ENCODE data around the gene FRMD1. TPM values are rescaled to one million over a fixed set of nuclear protein-coding genes. Genes with fewer than 3 reads are reported as not detected.

The FRMD1 gene
- total RNA-seq (1 to 10 TPM in 1 of 4 donors, under 1 TPM in 3; 0.17 to 2.9 (median 0.29) TPM), polyA plus RNA-seq (under 1 TPM; 0.01 to 0.77 (median 0.14) TPM)
- long read RNA-seq, donor 1 = 0 reads
- long read RNA-seq, donor 2 = 0 reads

DNA sequence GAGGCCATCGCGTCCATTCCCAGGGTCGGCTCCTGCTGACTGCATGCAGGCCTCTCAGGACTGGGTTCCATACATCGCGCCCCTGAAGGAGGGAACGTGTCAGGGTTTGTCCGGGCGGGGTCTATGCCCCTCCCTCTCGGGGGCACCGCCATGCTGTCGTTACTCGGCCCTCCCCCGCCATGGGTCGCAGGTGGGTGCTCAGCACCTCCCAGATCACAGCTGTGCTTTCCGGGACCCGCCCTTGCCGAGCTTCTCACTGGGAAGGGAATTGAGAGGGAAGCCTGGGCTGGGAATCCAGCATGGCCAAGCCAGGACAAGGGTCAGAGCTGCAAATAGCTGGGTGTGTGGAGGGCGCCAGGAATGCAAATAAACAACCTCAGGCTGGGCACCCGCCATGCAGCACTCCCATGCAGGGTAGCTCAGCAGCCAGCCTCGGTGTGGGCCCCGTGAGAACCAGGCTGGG, at the start of gene FRMD1:
TSS of gene FRMD1 (minus strand) at position 270 of the 463 bp plus-strand sequence. CDS start at position 152, 118 bp downstream.
- peak; percentile 24 to 68 (median 61) for ATAC-seq
- DNase-seq = no peak
- Histone ChIP-seq H3K27me3 (ENCODE audit: insufficient read depth in 3 of 3, low read length in 2 of 3) (no peaks in the 10 kb centered on the region), H3K9me3 (no peaks in the 10 kb centered on the region), H3K27ac (no peak within 1 kb of the TSS), H3K4me1 (peaks cover 8% of the 10 kb centered on the region), H3K36me3 (ENCODE audit: insufficient read depth in 1 of 2, low read depth in 1 of 2) (no peaks in the 10 kb centered on the region), H3K4me3 (peak within 1 kb of the TSS; percentile 28)
- intact Hi-C loops (cut with DNase I) = no loop called here
- TF ChIP-seq, protein P1, sequence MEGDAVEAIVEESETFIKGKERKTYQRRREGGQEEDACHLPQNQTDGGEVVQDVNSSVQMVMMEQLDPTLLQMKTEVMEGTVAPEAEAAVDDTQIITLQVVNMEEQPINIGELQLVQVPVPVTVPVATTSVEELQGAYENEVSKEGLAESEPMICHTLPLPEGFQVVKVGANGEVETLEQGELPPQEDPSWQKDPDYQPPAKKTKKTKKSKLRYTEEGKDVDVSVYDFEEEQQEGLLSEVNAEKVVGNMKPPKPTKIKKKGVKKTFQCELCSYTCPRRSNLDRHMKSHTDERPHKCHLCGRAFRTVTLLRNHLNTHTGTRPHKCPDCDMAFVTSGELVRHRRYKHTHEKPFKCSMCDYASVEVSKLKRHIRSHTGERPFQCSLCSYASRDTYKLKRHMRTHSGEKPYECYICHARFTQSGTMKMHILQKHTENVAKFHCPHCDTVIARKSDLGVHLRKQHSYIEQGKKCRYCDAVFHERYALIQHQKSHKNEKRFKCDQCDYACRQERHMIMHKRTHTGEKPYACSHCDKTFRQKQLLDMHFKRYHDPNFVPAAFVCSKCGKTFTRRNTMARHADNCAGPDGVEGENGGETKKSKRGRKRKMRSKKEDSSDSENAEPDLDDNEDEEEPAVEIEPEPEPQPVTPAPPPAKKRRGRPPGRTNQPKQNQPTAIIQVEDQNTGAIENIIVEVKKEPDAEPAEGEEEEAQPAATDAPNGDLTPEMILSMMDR (IDR thresholded peaks at IDR 0.05) = no peak
- WGBS, 3 donors = 42 to 56% (median 54%) methylated on average over 21 of the region's 21 CpGs

DNA sequence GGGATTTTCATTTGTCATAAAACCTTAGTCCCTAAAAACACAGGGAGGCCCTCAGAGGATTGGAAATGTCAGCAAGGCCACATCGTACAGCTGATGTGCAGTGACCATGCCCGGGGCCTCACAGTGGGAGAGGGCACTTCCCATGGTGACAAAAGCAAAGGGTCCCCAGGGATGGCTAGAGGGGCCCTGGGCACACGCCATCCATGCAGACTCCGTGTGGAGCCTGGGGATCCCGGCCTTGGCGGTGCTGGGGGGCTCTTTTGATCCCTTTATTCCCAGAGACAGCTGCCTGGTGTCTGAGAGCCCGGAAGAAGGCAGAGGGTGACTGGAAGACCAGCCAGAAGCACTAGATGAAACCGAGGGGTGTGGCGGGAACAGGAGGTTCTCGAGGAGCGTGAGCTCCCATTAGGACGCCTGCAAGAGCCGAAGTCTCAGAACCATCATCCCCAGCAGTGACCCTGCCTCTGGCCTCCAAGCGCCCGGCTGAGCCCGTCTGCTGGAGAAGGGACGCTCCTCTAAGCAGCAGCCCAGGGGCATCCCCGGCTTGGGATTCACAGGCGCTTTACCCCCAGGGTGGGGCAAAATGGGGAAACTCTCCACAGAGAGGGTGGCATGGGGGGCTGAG, 49.1 kb upstream of the FRMD1 start:
- TF ChIP-seq, protein P1 (IDR thresholded peaks at IDR 0.05) = no peak
- intact Hi-C loops (cut with DNase I) = no loop called here
- Histone ChIP-seq H3K36me3 (ENCODE audit: insufficient read depth in 1 of 2, low read depth in 1 of 2) (no peaks in the 10 kb centered on the region), H3K27ac (no peak overlapping the region), H3K4me1 (no peaks in the 10 kb centered on the region), H3K9me3 (no peaks in the 10 kb centered on the region), H3K4me3 (no peak overlapping the region), H3K27me3 (ENCODE audit: insufficient read depth in 3 of 3, low read length in 2 of 3) (peaks cover 0 to 7% (median 1%) of the 10 kb centered on the region in 3 donors)
- 91 to 95% (median 92%) methylated on average over 19 of the region's 19 CpGs for WGBS, 3 donors
- peak in 1 of 2 donors; percentile 39 for DNase-seq
- no peak for ATAC-seq

DNA sequence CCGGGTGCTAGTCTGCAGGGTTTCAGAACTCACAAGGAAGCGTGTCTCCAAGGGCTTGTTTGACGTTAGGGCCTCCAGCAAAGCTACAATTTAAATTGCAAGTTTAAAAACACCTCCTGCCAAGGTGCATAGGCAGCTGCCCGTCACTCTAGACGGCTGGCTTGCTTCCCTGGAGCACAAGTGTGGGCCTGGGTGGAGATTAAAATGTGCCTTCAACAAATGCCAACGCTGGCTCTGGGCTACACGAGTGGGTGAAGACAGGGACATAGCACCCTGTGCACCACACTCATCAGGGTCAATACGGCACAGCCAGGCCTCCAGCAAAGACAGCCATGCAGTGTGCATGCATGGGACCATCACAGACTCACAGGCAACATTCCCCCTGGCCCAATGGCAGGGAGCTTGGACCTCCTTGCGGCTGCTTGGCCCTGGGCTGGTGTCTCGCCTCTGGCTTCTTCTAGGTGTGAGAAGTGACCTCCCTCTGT, 48.4 kb upstream of the FRMD1 start:
- intact Hi-C loops (cut with DNase I) = no loop called here
- Histone ChIP-seq H3K27ac (no peak overlapping the region), H3K4me1 (no peaks in the 10 kb centered on the region), H3K4me3 (no peak overlapping the region), H3K27me3 (ENCODE audit: insufficient read depth in 3 of 3, low read length in 2 of 3) (peaks cover 0 to 7% (median 1%) of the 10 kb centered on the region in 3 donors), H3K36me3 (ENCODE audit: insufficient read depth in 1 of 2, low read depth in 1 of 2) (no peaks in the 10 kb centered on the region), H3K9me3 (no peaks in the 10 kb centered on the region)
- DNase-seq (peak in 1 of 2 donors; percentile 23), ATAC-seq (peak in 3 of 4 donors; percentile 24 to 42 (median 26))
- WGBS, 3 donors = 47 to 54% (median 50%) methylated on average over 10 of the region's 10 CpGs
- TF ChIP-seq, protein P1 (IDR thresholded peaks at IDR 0.05) = no peak

DNA sequence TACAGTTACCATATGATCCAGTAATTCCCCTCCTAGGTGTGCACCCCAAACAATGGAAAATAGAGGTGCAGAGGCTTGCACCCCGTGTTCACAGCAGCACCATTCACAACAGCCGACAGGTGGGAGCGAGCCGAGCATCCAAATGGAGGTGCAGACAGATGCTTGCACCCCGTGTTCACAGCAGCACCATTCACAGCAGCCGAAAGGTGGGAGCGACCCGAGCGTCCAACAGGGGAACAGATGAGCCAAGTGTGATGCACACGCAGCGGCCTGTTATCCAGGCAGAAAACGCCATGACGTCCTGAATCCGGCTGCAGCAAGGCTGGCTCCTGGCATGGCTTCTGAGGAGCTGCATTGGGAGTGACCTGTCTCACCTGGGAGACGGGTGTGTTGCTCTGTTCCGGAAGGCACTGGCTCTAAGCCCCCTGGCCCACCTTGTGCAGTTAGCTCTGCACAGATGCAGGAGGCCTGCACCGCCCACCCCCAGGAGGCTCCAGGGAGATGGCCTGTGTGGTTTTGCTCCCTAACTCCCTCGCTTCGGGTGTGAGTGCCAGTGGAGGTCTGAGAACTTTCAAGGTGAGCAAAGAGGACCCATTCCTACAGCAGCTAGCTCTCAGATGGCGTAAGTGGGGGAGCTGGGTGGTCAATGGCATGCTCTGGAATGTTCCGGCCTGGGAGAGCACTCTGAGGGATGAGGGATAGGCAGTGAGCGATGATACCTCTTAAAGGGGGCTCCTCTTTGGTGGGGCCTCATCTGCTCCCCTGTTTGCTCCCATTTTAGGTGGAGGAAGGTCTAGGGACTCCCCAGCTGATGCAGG, 47.8 kb upstream of the FRMD1 start:
- Histone ChIP-seq H3K9me3 (no peaks in the 10 kb centered on the region), H3K4me3 (no peak overlapping the region), H3K27me3 (ENCODE audit: insufficient read depth in 3 of 3, low read length in 2 of 3) (peaks cover 0 to 7% (median 1%) of the 10 kb centered on the region in 3 donors), H3K36me3 (ENCODE audit: insufficient read depth in 1 of 2, low read depth in 1 of 2) (no peaks in the 10 kb centered on the region), H3K4me1 (no peaks in the 10 kb centered on the region), H3K27ac (no peak overlapping the region)
- WGBS, 3 donors = 93 to 95% (median 95%) methylated on average over 22 of the region's 22 CpGs
- DNase-seq (peak in 1 of 2 donors; percentile 28), ATAC-seq (no peak)
- TF ChIP-seq, protein P1 (IDR thresholded peaks at IDR 0.05) = no peak
- intact Hi-C loops (cut with DNase I) = no loop called here

Measured in psoas muscle (tissue), 8 donors.